WERI-Rb-1 (cell line): Measurements from ENCODE around the gene SORL1.

Experiments used
- DNase-seq: peaks from one replicate; pipeline ENCODE4 v3.0.0-alpha.2; 2020
- H3K27ac ChIP-seq: fragments of 250-450 bp; sonication (Bioruptor Pico); 2 replicates; pipeline ENCODE4 v1.5.1; 2020; ENCODE audit warnings: mild to moderate bottlenecking, moderate library complexity
- H3K27me3 ChIP-seq: fragments of 250-450 bp; sonication (Bioruptor Pico); 2 replicates; pipeline ENCODE4 v1.5.1; 2021; ENCODE audit warnings: mild to moderate bottlenecking, low read depth, moderate library complexity; ENCODE audit not compliant: insufficient read depth, severe bottlenecking
- H3K36me3 ChIP-seq: fragments of 250-450 bp; sonication (Bioruptor Pico); 2 replicates; pipeline ENCODE4 v1.5.1; 2020; ENCODE audit warnings: mild to moderate bottlenecking, moderate library complexity
- H3K4me3 ChIP-seq: 2 replicates; pipeline ENCODE4 v1.5.1; 2011; ENCODE audit warnings: low read depth, mild to moderate bottlenecking, control low read depth, low read length
- H3K9me3 ChIP-seq: fragments of 250-450 bp; sonication (Bioruptor Pico); 2 replicates; pipeline ENCODE4 v1.5.1; 2021; ENCODE audit warnings: mild to moderate bottlenecking, moderate library complexity; ENCODE audit not compliant: severe bottlenecking
- TF ChIP-seq, protein P1 (sequence below): IDR thresholded peaks from 2 replicates; pipeline ENCODE4 v1.5.1; 2011; ENCODE audit warnings: low read depth, mild to moderate bottlenecking, control low read depth, inconsistent platforms, low read length

The SORL1 gene

DNA sequence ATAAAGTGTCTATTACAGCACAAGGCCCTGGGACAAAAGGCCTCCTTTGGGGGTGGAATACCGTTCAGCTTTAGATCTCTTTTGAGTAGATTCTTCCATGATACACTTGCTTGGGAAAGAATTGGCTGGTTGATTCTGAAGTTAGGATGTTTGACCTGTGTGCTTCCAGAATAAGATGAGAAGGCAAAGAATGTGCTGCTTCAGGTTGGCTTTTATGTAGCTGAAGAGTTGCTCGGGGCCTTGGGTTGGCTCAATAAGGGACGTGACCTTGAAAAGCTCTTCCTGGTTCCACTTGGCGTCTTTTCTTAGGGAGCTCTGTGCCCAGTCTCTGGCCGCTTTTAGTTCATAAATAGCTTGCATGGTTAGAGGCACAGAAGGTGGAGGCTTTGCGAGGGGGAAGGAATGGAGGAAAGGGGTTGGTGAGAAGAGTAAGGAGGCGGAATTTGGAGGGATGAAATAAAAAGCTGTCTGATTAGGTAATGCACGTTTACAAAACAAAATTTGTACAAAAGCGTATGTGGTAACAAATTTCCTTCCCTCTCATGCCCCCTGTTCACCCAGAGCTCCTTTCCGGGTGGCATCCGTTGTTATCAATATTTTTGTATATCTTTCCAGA is 4.8 kb downstream of the SORL1 start:
- no peaks in the 10 kb centered on the region for H3K9me3 ChIP-seq
- no peak for DNase-seq
- no peaks in the 10 kb centered on the region for H3K27me3 ChIP-seq
- TF ChIP-seq, protein P1, sequence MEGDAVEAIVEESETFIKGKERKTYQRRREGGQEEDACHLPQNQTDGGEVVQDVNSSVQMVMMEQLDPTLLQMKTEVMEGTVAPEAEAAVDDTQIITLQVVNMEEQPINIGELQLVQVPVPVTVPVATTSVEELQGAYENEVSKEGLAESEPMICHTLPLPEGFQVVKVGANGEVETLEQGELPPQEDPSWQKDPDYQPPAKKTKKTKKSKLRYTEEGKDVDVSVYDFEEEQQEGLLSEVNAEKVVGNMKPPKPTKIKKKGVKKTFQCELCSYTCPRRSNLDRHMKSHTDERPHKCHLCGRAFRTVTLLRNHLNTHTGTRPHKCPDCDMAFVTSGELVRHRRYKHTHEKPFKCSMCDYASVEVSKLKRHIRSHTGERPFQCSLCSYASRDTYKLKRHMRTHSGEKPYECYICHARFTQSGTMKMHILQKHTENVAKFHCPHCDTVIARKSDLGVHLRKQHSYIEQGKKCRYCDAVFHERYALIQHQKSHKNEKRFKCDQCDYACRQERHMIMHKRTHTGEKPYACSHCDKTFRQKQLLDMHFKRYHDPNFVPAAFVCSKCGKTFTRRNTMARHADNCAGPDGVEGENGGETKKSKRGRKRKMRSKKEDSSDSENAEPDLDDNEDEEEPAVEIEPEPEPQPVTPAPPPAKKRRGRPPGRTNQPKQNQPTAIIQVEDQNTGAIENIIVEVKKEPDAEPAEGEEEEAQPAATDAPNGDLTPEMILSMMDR: no peak
- no peaks in the 10 kb centered on the region for H3K36me3 ChIP-seq
- no peak overlapping the region for H3K4me3 ChIP-seq
- H3K27ac ChIP-seq: no peak overlapping the region

DNA sequence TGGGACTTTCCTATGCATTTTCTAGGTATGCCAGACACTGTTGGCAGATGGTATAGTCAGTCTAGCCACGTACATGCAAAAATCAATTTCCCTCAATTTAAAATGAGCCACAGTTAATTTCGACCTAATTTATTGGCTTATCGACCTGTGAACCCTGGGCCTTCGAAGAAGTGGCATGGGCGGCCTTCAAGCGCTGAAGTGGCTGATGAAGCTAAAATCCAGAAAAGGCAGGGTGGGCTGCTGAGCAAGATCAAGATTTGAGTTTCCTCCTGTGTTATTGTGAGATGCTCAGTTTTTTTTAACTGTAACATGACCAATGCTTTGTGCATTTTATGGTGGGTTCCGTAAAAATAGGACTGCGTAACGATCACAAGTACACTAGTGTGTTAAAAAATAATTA is 6.4 kb downstream of the SORL1 start:
- Histone ChIP-seq H3K27ac (no peak overlapping the region), H3K4me3 (no peak overlapping the region), H3K36me3 (no peaks in the 10 kb centered on the region), H3K27me3 (no peaks in the 10 kb centered on the region), H3K9me3 (no peaks in the 10 kb centered on the region)
- TF ChIP-seq, protein P1: no peak
- DNase-seq: no peak

DNA sequence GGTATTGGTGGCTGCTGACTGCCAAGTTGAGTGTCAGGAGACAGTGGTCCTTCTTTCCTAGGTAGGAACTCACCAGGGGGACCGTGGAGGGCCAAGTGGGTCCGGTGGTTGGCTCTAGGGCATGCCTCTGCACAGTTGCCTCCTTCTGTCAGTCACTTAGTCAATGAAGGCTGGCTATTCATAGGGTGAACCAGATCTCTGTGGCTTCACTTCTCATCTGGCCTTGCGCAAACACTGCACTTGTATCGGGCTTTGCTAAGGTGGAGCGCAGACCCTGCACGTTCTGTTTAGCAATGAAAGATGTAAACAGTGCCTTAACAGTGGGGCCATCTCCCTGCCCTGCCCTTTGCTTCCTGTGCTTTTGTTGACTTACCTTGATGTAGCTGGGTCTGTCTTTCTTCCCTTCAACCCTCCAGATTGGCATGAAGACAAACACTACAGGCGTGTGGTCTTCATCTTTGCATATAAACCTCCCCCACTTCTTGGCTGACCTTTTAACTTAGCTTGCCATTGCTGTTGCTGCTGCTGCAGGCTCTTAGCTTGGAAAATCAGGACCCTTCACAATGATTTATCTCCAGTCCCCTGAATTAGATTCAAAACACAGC is 7.4 kb downstream of the SORL1 start:
- DNase-seq: no peak
- H3K9me3 ChIP-seq: no peaks in the 10 kb centered on the region
- no peak overlapping the region for H3K27ac ChIP-seq
- H3K36me3 ChIP-seq: no peaks in the 10 kb centered on the region
- no peak overlapping the region for H3K4me3 ChIP-seq
- H3K27me3 ChIP-seq: no peaks in the 10 kb centered on the region
- TF ChIP-seq, protein P1: no peak

DNA sequence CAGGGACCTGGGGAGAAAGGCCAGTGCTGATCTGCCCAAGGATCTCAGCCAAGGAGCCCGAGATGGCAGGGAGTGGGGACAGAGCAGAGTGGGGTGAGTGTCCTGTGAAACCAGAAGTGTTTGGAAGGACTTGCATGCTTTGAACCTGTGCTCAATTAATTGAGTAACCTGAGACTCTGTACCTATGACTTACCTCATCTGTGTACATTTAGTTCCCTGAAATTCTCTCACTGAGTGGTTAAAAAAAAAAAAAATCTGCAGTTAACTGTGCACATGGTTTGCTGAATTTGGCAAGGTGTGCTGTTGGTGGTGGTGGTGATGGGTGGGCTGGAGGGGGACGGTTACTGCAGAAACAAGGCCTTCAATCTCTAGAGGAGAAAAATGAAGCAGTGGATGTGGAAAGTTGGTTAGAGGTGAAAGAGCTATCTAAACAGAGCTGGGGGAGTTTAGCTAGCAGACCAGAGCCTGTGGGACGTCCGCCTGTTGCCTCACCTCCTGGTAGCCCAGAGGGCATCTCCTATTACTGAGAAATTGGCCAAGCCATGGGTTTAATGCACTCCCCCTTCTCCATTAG is 8.9 kb downstream of the SORL1 start:
- TF ChIP-seq, protein P1: no peak
- H3K9me3 ChIP-seq: no peaks in the 10 kb centered on the region
- no peak for DNase-seq
- H3K27me3 ChIP-seq: no peaks in the 10 kb centered on the region
- H3K4me3 ChIP-seq: no peak overlapping the region
- H3K36me3 ChIP-seq: no peaks in the 10 kb centered on the region
- H3K27ac ChIP-seq: no peak overlapping the region

DNA sequence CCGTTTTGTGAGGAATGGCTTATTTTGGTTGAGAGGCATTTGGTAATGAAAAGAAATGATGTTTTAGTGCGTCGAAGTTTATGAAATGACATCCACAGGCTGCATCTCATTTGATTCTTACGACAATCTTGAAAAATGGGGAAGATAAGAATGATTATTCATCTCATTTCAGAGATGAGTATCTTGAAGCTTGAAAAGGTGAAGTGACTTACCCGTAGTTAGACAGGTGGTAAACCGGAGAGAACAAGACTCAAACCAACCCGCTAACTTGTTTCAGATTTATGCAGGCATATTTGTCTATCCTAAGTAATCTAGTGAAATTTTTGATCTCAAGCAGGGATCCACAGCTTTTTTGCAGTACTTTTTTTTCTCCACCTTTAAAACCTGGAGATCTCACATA is 9.7 kb downstream of the SORL1 start:
- Histone ChIP-seq H3K9me3 (no peaks in the 10 kb centered on the region), H3K36me3 (no peaks in the 10 kb centered on the region), H3K4me3 (no peak overlapping the region), H3K27me3 (no peaks in the 10 kb centered on the region), H3K27ac (no peak overlapping the region)
- DNase-seq: no peak
- TF ChIP-seq, protein P1: no peak
